Fibroblast of skin of right quadriceps (primary cell): ENCODE data around the gene ST8SIA5.
"Not testable (repeated sequence)": the region's sequence is repeated elsewhere in the genome, so short reads cannot be mapped to it uniquely, and the experiment has no call there.

Experiments
- DNase-seq: peaks from one replicate; pipeline ENCODE4 v3.0.0-alpha.2; 2013

Gene ST8SIA5, protein sequence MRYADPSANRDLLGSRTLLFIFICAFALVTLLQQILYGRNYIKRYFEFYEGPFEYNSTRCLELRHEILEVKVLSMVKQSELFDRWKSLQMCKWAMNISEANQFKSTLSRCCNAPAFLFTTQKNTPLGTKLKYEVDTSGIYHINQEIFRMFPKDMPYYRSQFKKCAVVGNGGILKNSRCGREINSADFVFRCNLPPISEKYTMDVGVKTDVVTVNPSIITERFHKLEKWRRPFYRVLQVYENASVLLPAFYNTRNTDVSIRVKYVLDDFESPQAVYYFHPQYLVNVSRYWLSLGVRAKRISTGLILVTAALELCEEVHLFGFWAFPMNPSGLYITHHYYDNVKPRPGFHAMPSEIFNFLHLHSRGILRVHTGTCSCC

DNA sequence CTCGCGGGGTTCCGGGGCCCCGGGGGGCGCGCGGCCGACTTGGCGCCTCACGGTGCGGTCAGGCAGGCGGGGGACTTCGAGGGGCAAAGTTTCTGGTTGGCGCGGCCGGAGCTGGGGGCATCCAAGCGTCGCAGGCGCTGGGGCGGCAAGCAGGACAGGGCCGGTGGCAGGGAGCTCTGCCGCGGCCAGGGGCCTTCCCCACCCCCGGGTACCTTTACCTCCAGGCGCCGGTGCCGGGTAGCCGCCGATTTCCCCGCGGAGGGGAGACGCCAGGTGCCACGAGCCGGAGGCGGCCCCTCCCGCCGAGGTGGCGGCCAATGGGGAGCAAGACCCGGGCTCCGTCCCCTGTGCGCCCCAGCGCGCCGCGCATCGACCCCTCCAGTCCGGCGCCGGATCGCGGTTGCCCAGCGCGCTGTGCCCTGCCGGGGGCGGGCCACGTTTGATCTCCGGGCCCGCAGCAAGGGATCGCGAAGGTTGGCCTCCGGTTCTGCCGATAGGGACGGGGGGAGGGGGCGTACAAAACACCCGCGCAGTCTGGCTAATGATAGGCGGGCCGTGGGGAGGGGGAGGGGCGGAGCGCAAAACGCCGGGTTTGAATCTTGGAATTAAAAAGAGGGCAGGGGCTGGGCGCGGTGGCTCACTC is at the start of gene ST8SIA5:
Gene ST8SIA5, minus strand, starts transcription at position 495 of the 643 bp plus-strand sequence. CDS start 545 bp downstream, outside the sequence.
- no peak for DNase-seq

DNA sequence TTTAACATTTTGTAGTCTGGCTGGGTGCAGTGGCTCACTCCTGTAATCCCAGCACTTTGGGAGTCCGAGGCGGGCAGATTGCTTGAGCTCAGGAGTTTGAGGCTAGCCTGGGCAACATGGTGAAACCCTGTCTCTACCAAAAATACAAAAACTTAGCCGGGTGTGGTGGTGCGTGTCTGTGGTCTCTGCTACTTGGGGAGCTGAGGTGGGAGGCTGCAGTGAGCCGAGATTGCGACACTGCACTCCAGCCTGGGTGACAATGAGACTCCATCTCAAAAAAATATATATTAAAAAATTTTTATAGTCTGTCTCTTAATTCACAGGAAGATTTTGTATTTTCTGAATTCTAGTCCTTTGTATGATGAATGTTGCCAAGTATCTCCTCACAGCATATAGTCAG is 39.1 kb upstream of the ST8SIA5 start:
- DNase-seq, result not testable (repeated sequence)

DNA sequence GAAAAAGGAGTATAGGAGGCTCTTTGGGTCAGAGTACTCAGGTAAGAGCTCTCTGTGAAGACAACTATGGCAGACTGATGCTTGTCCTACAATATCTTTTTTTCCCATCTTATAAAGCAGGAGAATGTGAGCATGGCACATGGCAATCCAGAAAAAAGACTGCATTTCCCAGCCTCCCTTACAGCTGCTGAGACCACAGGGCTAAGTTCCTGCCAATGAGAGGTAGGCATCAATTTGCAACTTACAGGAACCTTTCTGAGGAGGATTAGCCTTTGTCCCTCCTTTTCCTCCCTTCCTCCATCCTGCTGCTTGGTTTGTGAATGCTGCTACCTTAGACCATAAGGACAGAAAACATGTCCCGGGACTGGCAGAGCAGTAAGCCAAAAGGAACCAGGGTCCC is 37.8 kb upstream of the ST8SIA5 start:
- no peak for DNase-seq

DNA sequence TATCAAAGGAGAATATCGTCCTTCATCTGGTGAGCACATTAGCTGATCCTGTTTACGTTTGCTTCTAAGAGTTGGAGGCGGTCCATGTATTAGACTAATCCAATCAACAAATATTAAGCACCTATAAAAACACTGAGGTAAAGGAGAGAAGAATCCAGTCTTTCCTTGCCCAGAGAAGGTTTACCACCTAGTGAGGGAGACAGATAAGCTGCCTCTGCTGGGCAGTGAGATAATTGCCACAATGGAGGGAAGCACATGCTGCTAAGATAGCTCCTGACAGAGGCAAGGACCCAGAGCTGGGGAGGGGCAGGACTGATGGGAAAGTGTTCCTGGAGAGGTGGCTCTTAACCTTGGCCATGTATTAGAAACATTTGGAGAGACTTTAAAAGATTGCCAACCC is 36.7 kb upstream of the ST8SIA5 start:
- no peak for DNase-seq

DNA sequence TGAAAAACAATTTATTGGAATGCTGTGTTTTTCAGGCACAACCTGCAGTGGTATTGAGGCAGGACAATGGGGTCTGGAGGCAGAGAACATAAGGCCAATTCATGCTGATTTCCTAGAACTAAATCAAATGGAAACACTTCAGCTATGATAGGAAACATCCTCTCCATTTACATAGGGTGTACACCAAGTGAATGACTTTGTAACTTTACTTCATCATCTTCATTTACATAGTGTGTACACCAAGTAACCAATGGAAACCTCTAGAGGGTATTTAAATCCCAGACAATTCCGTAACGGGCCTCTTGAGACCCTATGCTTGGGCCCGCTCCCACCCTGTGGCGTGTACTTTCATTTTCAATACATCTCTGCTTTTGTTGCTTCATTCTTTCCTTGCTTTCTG is 32.2 kb upstream of the ST8SIA5 start:
- no peak for DNase-seq

DNA sequence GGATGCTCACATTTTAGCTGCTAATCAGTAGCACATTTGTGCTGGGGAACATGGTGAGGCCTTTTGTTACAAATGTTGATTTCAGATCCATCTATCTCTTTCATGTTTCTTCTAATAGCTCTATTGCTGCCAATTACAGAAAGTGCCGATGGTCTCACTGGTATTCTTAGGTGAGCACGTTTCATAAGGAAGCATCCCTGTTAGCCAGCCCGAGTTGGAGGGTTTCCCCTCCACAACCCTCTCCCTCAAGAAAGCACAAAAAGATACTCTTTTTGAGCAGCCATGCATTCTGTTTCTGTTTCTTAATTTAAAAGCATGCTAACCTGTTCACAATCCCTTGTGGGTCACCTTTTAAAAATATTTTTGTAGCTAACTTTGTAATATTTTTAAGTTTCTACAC is 30.8 kb upstream of the ST8SIA5 start:
- DNase-seq, result no peak

DNA sequence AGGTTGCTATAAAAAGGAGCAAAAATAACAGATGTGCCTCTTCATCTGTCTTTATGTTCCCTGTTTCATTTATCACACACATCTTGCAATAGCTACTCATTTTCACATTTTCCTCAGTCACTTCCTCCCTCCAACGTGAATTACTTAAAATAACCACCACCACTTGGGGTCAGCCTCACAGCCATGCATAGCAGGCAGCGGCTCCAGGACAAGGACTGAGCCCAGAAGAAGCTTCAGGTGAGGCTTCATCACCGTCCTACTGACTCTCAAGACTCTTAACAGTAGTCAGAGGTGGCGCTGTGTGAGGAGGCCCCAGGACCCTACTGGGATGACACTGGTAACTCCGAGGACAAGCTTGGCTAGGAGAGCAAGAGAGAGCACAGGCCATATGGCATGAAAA is 15.5 kb upstream of the ST8SIA5 start:
- DNase-seq, result no peak

DNA sequence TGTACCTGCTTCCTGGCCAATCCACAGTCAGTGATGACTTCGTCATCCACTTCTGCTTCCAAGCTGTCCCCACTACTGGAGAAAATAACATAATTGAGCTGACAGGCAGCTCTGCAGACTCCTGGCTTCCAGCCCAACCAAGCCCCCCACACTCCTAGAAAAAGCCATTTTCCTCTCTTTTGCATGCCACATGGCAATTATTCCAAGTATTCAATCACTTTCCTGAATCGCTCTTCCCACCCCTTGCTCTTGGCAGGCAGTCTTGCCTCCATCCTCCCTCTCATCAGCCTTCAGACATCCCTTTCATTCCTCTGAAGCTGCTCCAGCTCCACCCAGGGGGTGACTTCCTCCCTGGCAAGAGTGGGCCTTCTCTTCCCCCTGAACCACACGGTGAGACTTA is 14.3 kb upstream of the ST8SIA5 start:
- DNase-seq, result peak; percentile 20

DNA sequence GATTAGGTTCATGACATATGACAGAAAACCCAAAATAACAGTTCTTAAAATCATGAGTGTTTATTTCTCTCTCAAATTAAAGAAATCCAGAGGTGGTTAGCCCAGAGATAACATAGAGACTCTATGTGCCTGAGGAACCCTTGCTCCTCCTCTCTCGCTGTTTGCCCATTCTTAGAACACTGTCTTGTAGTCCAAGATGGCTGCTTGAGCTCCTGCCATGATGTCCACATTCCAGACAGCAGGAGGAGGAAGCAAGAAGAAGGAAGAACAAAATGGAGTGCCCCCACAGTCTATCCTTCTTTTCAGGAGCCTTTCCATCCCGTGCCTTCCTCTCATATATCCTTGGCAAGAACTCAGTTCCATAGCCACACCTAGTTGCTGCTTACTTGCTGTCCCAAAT is 13.9 kb upstream of the ST8SIA5 start:
- no peak for DNase-seq

DNA sequence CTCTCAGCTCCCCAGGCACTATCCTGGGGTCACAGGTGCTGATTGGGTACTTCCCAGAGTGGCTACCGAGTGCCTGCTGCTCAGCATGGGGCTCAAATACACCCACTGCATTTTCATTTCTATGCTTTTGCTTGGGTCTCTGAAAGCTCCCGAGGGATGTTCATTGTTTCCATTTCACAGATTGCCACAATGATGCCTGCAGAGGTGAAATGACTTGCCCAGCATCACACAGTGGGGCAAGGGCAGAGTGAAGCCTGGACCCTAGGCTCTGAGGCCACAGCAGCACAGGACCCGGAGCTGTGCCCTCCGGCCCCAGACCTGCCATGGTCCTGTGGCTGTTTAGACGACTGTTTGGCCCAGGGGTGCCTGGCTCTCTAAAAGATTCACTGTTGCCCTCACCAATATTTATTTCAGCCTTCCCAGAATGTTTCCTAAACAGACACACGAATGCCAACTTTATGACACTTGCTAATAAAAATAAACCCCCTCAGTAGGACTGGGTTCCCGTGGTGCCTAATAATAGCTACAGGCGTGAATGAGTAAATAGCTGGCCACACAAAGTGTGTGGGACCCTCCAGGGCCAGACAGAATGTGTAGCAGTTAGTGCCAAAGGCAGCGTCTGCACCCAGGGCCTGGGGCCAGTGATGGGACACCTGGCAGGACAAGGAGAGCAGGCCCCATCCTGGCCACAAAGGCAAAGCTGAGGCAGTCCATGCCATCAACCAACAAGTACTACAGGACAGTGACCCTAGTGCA is 11.5 kb upstream of the ST8SIA5 start:
- no peak for DNase-seq

DNA sequence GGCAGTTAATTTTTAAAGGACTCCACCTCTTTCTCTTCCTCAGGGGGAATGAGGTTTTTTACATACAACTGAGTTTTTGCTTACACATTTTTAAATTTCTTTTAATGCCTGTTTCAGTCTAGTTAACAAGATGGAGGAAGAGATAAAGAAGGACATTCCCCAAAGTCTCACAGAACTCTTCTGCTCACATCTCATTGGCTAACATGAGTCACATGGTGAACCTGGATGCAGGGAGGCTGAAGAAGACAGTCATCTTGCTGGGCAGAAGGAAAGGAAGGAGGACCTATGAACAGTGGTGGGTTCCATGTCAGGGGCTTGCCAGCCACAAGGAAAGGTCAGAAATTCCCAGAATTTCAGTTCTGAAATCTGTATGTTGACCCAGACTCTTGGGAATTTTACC is 10.4 kb upstream of the ST8SIA5 start:
- no peak for DNase-seq

DNA sequence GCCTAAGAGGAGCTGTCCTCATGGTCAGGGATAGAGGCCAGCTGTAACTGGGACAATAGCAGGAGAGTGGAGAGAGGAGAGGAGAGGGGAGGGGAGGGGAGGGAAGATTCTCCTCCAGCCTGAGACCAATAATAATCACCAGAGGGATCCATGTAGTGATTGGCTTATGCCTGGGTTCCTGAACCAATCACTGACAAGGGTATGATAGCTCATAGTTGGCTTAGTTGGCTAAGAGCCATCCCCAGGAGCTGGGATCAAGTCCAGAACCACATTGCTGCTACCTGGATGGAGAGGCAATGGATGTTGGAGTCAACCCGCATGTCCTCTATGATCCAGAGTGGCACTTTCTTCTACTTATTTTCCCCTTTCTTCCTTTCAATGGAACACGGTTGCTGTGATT is 7.7 kb upstream of the ST8SIA5 start:
- no peak for DNase-seq

DNA sequence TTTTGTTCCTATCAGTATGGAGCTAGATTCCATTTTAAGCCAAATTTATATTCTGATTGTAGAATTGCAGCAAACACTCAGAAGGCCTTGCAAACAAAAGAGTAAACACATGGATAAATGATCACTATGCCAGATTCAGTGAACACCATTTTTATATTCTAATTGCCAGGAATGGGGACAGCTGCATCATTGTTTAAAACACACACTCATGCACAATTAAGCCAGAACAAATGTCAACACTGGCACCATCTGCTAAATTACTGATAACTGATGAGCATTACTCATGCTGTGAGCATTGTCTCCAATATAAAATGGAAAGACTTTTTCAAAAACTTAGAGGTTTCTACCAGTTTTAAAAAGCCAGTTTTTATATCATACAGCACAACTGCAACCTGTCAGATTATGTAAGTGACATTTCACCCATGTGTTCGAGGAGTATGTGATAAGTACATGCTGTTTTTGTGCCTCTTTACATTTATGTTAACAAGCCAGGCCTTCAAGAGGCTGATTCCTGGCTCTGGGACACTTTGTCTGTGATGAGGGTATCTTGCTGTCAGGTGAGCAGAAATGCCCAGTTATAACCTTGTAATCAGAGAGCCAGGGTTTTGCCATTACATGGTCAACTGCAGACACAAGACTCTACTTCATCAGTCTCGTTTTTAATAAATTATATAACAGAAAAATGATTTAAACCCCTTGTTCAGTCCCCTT is 4.4 kb upstream of the ST8SIA5 start:
- no peak for DNase-seq

DNA sequence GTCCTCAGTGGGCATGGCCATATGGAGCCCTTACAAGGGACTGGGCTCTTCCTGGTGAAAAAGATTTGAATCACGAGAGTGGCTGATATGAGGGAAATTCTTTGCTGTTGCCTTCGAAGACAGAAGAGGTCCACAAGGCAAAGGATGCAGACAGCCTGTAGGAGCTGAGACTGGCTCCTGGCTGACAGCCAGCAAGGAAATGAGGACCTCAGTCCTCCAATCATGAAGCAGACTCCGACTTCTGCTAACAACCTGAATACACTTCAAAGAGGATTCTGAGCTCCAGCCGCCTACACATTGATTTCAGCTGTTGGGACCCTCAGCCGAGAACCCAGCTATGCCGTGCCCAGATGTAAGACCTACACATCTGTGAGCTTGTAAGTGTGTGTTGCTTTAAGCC is 3.0 kb upstream of the ST8SIA5 start:
- no peak for DNase-seq

DNA sequence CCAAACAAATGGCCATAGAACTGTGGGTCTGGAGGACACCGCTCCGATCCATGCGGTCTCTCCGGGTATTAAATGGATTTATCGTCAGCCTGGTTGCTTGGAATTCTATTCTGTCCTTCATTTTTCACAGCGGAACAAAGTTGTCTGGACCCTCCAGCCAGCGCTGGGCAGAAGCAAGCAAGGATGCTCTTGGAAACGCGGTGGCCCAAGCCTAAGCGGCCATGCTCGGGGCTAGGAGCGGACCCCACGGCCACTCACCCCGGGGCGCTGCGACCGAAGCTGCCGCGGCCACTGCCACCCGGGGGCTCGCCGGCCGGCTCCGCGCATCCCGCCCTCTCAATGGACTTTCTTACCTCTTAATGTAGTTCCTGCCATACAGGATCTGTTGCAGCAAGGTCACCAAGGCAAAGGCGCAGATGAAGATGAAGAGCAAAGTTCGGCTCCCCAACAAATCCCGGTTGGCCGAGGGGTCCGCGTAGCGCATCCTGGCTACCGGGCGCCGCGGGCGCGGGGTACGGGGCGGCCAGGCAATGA is 761 bp downstream of the ST8SIA5 start:
- DNase-seq, result no peak

DNA sequence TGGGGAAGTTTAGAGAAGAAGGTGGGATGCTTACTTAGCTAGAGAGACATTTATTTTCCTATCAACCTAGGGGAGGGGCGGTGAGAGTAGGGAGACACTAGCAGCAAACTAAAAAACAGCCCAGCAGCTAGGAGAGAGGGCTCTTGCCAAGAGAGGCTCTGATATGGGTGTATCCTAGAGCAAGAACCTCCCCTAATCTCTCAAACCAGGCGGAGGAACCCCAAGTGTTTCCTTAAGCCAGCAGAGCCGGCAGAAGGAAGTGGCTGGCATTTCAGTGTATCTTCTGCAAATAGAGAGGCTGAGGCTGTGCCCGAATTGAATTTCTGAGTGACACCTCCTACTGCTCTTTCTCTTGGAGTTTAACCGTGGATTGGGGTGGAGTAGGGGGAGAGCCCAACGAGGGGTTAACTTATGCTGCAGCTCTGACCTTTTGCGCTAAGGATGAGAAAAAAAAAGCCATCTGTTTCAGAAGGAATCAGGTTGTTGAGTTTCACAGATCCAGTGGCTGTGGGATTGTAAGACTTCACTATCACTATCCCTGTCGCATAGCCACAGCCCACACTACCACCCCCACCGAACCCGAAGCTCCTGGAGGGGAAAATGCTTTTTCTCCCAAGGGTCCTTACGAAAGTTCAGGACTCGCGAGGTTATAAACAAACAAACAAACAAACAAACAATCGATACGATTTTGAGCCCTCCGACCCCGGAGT is 1.4 kb downstream of the ST8SIA5 start:
- DNase-seq, result no peak

DNA sequence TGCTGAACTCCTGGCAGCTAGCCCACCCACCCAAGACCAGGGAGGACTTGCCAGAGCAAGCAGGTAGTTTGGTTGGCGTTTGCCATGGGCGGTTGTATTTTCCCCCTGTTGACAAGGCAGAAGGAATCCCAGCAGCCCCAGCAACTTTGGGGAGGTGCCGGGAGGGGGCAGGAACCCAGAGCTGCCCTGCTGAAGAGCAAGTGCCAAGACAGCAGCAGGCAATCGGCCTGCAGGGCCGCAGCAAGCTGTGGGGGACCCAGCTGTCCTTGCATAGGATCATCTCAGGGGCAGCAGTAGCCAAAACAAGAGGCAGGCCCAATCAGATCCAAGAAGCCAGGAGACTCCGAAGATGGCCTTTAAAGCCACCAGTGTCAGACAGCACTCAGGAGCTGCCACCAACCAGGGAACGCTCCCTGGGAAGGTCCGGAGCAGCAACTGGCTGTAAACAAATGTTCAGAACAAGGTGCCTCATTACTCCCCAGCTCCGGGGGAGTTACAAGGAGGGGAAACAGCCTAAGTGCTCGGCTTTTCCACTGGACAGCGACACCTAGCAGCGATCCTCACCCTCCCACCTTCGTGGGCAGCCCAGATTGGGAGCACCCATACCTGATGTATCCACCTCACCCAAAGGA is 2.1 kb downstream of the ST8SIA5 start:
- no peak for DNase-seq

DNA sequence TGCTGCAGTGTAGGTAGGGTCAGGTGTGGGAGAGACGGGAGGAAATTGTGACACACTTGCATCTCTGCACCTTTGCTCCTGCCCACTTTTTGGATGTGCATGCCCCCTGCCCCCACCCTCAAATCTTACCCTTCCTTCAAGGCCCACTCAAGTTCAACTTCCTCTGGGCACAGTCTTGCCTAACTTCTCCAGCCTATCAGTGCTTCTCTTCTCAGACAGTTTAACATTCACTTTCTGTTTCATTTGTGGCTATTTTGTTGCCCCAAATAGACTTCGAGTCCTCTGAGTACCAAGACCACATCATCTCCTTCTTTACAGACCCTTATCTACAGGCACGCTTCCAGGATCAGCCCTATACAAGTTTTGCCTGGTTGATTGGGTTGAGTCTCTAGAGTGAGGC is 2.7 kb downstream of the ST8SIA5 start:
- no peak for DNase-seq

DNA sequence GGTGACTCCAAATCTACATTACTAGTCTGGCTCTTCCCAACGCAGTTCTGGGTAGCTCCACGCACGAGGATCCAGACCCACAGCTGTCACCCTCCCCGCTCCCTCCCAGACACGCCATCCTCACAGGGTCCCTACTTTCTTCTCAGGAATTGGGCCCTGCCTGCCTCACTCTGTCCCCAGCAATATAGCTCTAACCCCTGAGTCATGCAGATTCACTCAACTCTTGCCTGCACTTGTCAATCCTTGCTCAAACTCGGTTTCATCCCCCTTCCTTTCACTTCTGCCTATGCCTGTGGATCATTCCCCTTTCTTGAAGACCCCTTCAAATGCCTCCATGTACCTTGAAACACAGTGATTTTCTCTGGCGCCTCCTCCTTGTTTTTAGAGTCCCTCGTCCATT is 5.0 kb downstream of the ST8SIA5 start:
- no peak for DNase-seq

DNA sequence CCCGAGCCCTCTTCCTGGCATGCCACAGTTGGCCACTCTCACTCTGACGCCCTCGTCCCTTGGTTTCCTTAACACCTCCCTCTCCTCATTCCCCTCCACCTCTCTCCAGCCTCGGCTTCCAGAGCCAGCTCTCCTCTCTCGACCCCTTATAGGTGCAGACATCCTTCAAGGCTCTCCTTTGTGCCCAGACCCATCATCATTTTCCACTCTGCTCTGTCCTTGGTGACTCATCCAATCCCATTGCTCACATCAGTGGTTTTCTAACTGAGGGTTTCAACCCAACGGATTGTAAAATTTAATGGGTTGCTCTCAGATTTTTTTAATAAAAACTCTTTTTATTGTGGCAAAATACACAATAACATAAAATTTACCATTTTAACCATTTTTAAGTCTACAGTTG is 6.2 kb downstream of the ST8SIA5 start:
- DNase-seq, result no peak

DNA sequence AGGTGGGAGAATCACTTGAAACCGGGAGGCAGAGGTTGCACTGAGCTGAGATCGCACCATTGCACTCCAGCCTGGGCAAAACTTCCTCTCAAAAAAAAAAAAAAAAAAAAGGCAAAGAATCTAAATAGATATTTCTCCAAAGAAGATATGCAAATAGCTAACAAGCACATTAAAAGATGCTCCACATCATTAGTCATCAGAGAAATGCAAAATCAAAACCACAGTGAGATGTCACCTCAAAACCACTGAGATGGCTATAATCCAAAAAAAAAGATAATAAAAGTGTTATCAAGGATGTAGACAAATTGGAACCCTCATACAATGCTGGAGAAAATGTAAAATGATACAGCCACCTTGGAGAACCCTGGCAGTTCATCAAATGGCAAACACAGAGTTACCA is 8.4 kb downstream of the ST8SIA5 start:
- no peak for DNase-seq

DNA sequence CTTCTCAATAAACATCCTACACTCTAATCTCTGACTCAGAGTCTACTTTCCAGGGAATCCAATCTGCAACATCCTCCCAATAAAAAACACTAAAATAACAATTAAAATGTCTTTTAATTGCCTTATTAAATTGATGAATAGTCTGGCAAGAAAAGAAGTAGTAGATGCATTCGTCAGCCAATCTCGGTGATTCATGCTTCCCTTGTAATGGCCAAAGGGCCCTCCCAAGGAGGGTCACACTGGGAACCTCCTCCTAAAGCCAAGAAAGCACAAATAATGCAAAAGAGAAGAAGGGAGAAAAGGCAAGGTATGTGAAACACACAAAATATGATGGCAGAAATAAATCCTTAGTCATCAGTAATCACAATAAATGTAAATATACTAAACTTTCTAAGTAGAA is 16.8 kb downstream of the ST8SIA5 start:
- DNase-seq, result no peak
